T-helper 2 cell (primary cell): ENCODE data around the gene FZD8.

Experiments used
- DNase-seq, 5 experiments: peaks; one replicate each; pipeline versions ENCODE4 v3.0.0 to v3.0.0-alpha.2; 2012 to 2022

The FZD8 gene

GRCh38 chr10:35640951-35641675, 983 bp downstream of the FZD8 start:
- peak in 3 of 5 experiments; percentile 5 to 75 (median 27) for DNase-seq

- DNase-seq, result peak in 2 of 5 experiments; percentile 9 to 48
Observed at GRCh38 chr10:35640474-35640873, 1.6 kb downstream of the FZD8 start.

GRCh38 chr10:35639728-35640401, 2.2 kb downstream of the FZD8 start:
- no peak for DNase-seq

GRCh38 chr10:35639021-35639727, 2.9 kb downstream of the FZD8 start:
- no peak for DNase-seq

- no peak for DNase-seq
Observed at GRCh38 chr10:35638101-35638500, 4.0 kb downstream of the FZD8 start.

GRCh38 chr10:35637462-35637861, 4.6 kb downstream of the FZD8 start:
- no peak for DNase-seq

- no peak for DNase-seq
Observed at GRCh38 chr10:35636956-35637355, 5.1 kb downstream of the FZD8 start.

GRCh38 chr10:35635576-35635975, 6.5 kb downstream of the FZD8 start:
- peak in 1 of 5 experiments; percentile 66 for DNase-seq

GRCh38 chr10:35633006-35633980, 8.8 kb downstream of the FZD8 start:
- no peak for DNase-seq

- no peak for DNase-seq
Observed at GRCh38 chr10:35632027-35632426, 10.1 kb downstream of the FZD8 start.

- DNase-seq, result no peak
Observed at GRCh38 chr10:35631404-35631803, 10.7 kb downstream of the FZD8 start.

- no peak for DNase-seq
Observed at GRCh38 chr10:35626971-35627507, 15.1 kb downstream of the FZD8 start.

- DNase-seq, result no peak
Observed at GRCh38 chr10:35614312-35614711, 27.8 kb downstream of the FZD8 start.

- no peak for DNase-seq
Observed at GRCh38 chr10:35613597-35614226, 28.4 kb downstream of the FZD8 start.

- DNase-seq, result no peak
Observed at GRCh38 chr10:35613107-35613440, 29.0 kb downstream of the FZD8 start.

- no peak for DNase-seq
Observed at GRCh38 chr10:35612385-35613106, 29.6 kb downstream of the FZD8 start.

- DNase-seq, result no peak
Observed at GRCh38 chr10:35611750-35612149, 30.3 kb downstream of the FZD8 start.

- DNase-seq, result no peak
Observed at GRCh38 chr10:35608328-35608672, 33.8 kb downstream of the FZD8 start.

GRCh38 chr10:35607475-35608327, 34.4 kb downstream of the FZD8 start:
- DNase-seq, result peak in 1 of 5 experiments; percentile 14

- DNase-seq, result no peak
Observed at GRCh38 chr10:35606430-35606829, 35.7 kb downstream of the FZD8 start.
